Motor neuron (in vitro differentiated cells): ENCODE results near the gene PTCH2. TPM values are rescaled to one million over a fixed set of nuclear protein-coding genes. Genes with fewer than 3 reads are reported as not detected.

Experiments used
- ATAC-seq, 8 experiments: fragments of 200-7000 bp; cut with Tn5 transposase; replicated peaks in 6 of 8; 2 replicates each; pipeline ENCODE4 v1.8.0; 2021; ENCODE audit warnings: mild to moderate bottlenecking in 8 of 8, moderate library complexity in 8 of 8
- H3K27ac ChIP-seq, 2 donors: fragments of 250-450 bp; sonication (Bioruptor Pico); 2 replicates each; pipeline ENCODE4 v1.9.0; 2021; ENCODE audit warnings: antibody characterized with exemption in 2 of 2, mild to moderate bottlenecking in 2 of 2, moderate library complexity in 1 of 2
- H3K4me1 ChIP-seq, 2 donors: fragments of 250-450 bp; sonication (Bioruptor Pico); replicated peaks in 1 of 2; 2 replicates each; pipeline ENCODE4 v1.6.1; 2021; ENCODE audit warnings: antibody characterized with exemption in 2 of 2, mild to moderate bottlenecking in 2 of 2, moderate library complexity in 1 of 2
- H3K4me3 ChIP-seq, 5 donors: fragments of 250-450 bp; sonication (Bioruptor Pico); 2 replicates each; pipeline ENCODE4 v1.9.0; 2021; ENCODE audit warnings: antibody characterized with exemption in 5 of 5, mild to moderate bottlenecking in 5 of 5, moderate library complexity in 4 of 5
- WGBS, 10 experiments: fragments of 450-650 bp; shearing (Covaris generic); methylation state at CpG; one replicate each; pipeline ENCODE4 v1.0.0; 2022; 5-methylcytosine and 5-hydroxymethylcytosine counted together
- in situ Hi-C, 9 experiments: fragments of 400-800 bp; cut with MboI; loops; one replicate each; pipeline ENCODE4 v1.15.0; 2021; ENCODE audit warnings: low sequenced_read_pairs in 9 of 9, low pct_unique_long_range_greater_than_20kb in 2 of 9; ENCODE audit not compliant: unreplicated experiment in 9 of 9
- total RNA-seq, 8 experiments: library from RNA; unstranded; fragments of 300-600 nt; gene quantifications; 2 replicates each; pipeline versions ENCODE4 v1.2.3 to v1.2.4, GENCODE V29; 2022

The PTCH2 gene
- total RNA-seq, 8 experiments from 2014 or later = 0.81 to 3.0 (median 2.2) TPM

- peak overlapping the region; percentile 45 to 78 (median 59) for H3K4me3 ChIP-seq
- in situ Hi-C loops = no loop called here
- peaks cover 22 to 23% of the 10 kb centered on the region in 2 donors for H3K4me1 ChIP-seq
- 0 to 18% (median 5%) methylated on average over 4 to 33 of the region's 36 CpGs; no CpG with 5 or more reads in 3 of the 10 experiments for WGBS, 10 experiments
- peak in 4 of 8 experiments; percentile 0 to 2 (median 0) for ATAC-seq
- H3K27ac ChIP-seq = peak overlapping the region; percentile 89
Observed at GRCh38 chr1:44775930-44776729, 66.9 kb downstream of the PTCH2 start.

GRCh38 chr1:44775078-44775929 is 67.7 kb downstream of the PTCH2 start, which contains the start of gene RPS8:
Gene RPS8, plus strand, starts transcription at chr1:44775540. Its CDS starts 57 bp downstream, at chr1:44775597.
- ATAC-seq = peak; percentile 70 to 89 (median 86)
- Histone ChIP-seq H3K4me1 (peaks cover 22 to 23% of the 10 kb centered on the region in 2 donors), H3K4me3 (peak within 1 kb of the TSS; percentile 45 to 78 (median 59)), H3K27ac (peak within 1 kb of the TSS; percentile 89)
- WGBS, 10 experiments = 0 to 3% (median 0%) methylated on average over 2 to 43 of the region's 65 CpGs; no CpG with 5 or more reads in 1 of the 10 experiments
- in situ Hi-C loops = no loop called here

Other genes starting within 250 kb of the PTCH2 start
- 10 to 100 TPM in 5 of 8 experiments, 1 to 10 TPM in 3; 6.8 to 11.4 (median 10.6) TPM for gene TMEM53, start 168.8 kb downstream of the PTCH2 start, total RNA-seq
- 10 to 100 TPM in 2 of 8 experiments, 1 to 10 TPM in 6; 3.4 to 20.8 (median 6.0) TPM for gene ARMH1, start 168.5 kb downstream of the PTCH2 start, total RNA-seq
- gene RNU5D-1, start 112.1 kb downstream of the PTCH2 start, total RNA-seq = under 1 TPM in 4 of 8 experiments, not detected in 4; under 0.01 TPM
- 10 to 100 TPM in 3 of 8 experiments, 1 to 10 TPM in 4, under 1 TPM in 1; 0.61 to 92.3 (median 4.9) TPM for gene KIF2C, start 103.4 kb downstream of the PTCH2 start, total RNA-seq
- gene RPS8, start 67.7 kb downstream of the PTCH2 start, total RNA-seq = 1,000 to 10,000 TPM; 2,114 to 6,000 (median 3,055) TPM
- under 1 TPM in 7 of 8 experiments, not detected in 1; 0.13 to 0.95 (median 0.27) TPM for gene BEST4, start 55.1 kb downstream of the PTCH2 start, total RNA-seq
- gene PLK3, start 42.9 kb downstream of the PTCH2 start, total RNA-seq = 10 to 100 TPM; 17.4 to 48.5 (median 28.3) TPM
- gene DYNLT4, start 35.9 kb downstream of the PTCH2 start, total RNA-seq = 1 to 10 TPM in 2 of 8 experiments, under 1 TPM in 5, not detected in 1; 0.22 to 1.5 (median 0.73) TPM
- gene BTBD19, start 34.7 kb downstream of the PTCH2 start, total RNA-seq = 10 to 100 TPM in 2 of 8 experiments, 1 to 10 TPM in 5, under 1 TPM in 1; 0.60 to 18.5 (median 6.0) TPM
- gene EIF2B3, start 143.3 kb upstream of the PTCH2 start, total RNA-seq = 10 to 100 TPM; 31.2 to 58.2 (median 41.7) TPM
- gene HECTD3, start 168.1 kb upstream of the PTCH2 start, total RNA-seq = 10 to 100 TPM; 12.1 to 33.9 (median 23.3) TPM
- gene UROD, start 169.0 kb upstream of the PTCH2 start, total RNA-seq = 100 to 1,000 TPM in 4 of 8 experiments, 10 to 100 TPM in 4; 60.9 to 229 (median 99.3) TPM